ENCODE measurements around the gene AHSG.

DNA sequence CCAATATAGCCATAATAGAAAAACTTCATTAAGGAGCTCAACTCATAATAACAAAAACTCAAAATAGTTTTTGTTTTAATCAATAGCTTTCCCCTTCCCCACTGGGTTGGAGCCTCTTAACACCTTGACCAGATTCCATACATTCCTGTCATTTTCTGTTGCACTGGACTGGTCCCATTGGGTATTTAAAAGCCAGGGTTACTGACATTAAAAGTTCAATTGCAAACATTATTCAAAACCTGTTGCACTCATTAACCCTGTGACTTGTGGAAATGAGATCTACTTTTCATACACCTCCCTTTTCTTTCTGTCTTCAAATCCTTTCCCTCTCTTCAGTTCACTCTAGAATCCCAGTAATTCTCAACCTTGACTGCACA is 51.2 kb downstream of the AHSG start:
- TF ChIP-seq, protein P1, sequence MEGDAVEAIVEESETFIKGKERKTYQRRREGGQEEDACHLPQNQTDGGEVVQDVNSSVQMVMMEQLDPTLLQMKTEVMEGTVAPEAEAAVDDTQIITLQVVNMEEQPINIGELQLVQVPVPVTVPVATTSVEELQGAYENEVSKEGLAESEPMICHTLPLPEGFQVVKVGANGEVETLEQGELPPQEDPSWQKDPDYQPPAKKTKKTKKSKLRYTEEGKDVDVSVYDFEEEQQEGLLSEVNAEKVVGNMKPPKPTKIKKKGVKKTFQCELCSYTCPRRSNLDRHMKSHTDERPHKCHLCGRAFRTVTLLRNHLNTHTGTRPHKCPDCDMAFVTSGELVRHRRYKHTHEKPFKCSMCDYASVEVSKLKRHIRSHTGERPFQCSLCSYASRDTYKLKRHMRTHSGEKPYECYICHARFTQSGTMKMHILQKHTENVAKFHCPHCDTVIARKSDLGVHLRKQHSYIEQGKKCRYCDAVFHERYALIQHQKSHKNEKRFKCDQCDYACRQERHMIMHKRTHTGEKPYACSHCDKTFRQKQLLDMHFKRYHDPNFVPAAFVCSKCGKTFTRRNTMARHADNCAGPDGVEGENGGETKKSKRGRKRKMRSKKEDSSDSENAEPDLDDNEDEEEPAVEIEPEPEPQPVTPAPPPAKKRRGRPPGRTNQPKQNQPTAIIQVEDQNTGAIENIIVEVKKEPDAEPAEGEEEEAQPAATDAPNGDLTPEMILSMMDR (conservative IDR thresholded peaks at IDR 0.05 in 1 of 2, IDR thresholded peaks at IDR 0.05 in 1 of 2; ENCODE audit: low read depth in 1 of 2, low read length in 2 of 2): no peak
- TF ChIP-seq EZH2 (IDR thresholded peaks at IDR 0.05; ENCODE audit: low read length, missing control alignments): no peak

All from fibroblast of lung (primary cell).